ENCODE results near the gene KIAA0319L. TPM values are rescaled to one million over a fixed set of nuclear protein-coding genes. Genes with fewer than 3 reads are reported as not detected.

KIAA0319L gene
- total RNA-seq, 6 experiments from 2014 or later = 30.5 to 39.0 (median 31.8) TPM

- H3K4me3 Mint-ChIP-seq = peak overlapping the region; percentile 95
- H3K36me3 Mint-ChIP-seq (ENCODE audit: low read depth) = peaks cover 17% of the 10 kb centered on the region
- TF ChIP-seq CTCF (IDR thresholded peaks at IDR 0.05) = no peak
- H3K4me1 Mint-ChIP-seq (ENCODE audit: low read depth) = peaks cover 38% of the 10 kb centered on the region
- DNase-seq = no peak
- H3K27ac Mint-ChIP-seq = peak overlapping the region; percentile 67
- peaks cover 4% of the 10 kb centered on the region for H3K27me3 Mint-ChIP-seq (ENCODE audit: insufficient read depth)
- H3K9me3 Mint-ChIP-seq = no peaks in the 10 kb centered on the region
These were observed 2.7 kb downstream of the KIAA0319L start for GRCh38 chr1:35554266-35555211.

- peaks cover 17% of the 10 kb centered on the region for H3K36me3 Mint-ChIP-seq (ENCODE audit: low read depth)
- no peak overlapping the region for H3K27ac Mint-ChIP-seq
- TF ChIP-seq CTCF (IDR thresholded peaks at IDR 0.05) = no peak
These were observed 3.4 kb downstream of the KIAA0319L start for GRCh38 chr1:35553851-35554250.

GRCh38 chr1:35546614-35547013, 10.6 kb downstream of the KIAA0319L start:
- TF ChIP-seq CTCF (IDR thresholded peaks at IDR 0.05) = no peak
- no peaks in the 10 kb centered on the region for H3K9me3 Mint-ChIP-seq
- H3K4me1 Mint-ChIP-seq (ENCODE audit: low read depth) = peaks cover 26% of the 10 kb centered on the region
- no peak for DNase-seq
- no peak overlapping the region for H3K27ac Mint-ChIP-seq
- no peak overlapping the region for H3K4me3 Mint-ChIP-seq
- H3K27me3 Mint-ChIP-seq (ENCODE audit: insufficient read depth) = no peaks in the 10 kb centered on the region; the same call in 1 of the 2 replicates
- peaks cover 13% of the 10 kb centered on the region for H3K36me3 Mint-ChIP-seq (ENCODE audit: low read depth)

More at GRCh38 chr1:35553851-35554250, 3.4 kb downstream of the KIAA0319L start:
- Mint-ChIP-seq H3K9me3 (no peaks in the 10 kb centered on the region), H3K4me1 (ENCODE audit: low read depth) (peaks cover 31% of the 10 kb centered on the region), H3K4me3 (no peak overlapping the region), H3K27me3 (ENCODE audit: insufficient read depth) (peaks cover 2% of the 10 kb centered on the region)
- no peak for DNase-seq

GRCh38 chr1:35544976-35545375, 12.2 kb downstream of the KIAA0319L start:
- Mint-ChIP-seq H3K27ac (no peak overlapping the region), H3K36me3 (ENCODE audit: low read depth) (peaks cover 12% of the 10 kb centered on the region), H3K27me3 (ENCODE audit: insufficient read depth) (no peaks in the 10 kb centered on the region; the same call in 1 of the 2 replicates), H3K9me3 (no peaks in the 10 kb centered on the region), H3K4me3 (no peak overlapping the region), H3K4me1 (ENCODE audit: low read depth) (peaks cover 41% of the 10 kb centered on the region)
- DNase-seq = no peak
- peak; percentile 38 for TF ChIP-seq CTCF (IDR thresholded peaks at IDR 0.05)

DNA sequence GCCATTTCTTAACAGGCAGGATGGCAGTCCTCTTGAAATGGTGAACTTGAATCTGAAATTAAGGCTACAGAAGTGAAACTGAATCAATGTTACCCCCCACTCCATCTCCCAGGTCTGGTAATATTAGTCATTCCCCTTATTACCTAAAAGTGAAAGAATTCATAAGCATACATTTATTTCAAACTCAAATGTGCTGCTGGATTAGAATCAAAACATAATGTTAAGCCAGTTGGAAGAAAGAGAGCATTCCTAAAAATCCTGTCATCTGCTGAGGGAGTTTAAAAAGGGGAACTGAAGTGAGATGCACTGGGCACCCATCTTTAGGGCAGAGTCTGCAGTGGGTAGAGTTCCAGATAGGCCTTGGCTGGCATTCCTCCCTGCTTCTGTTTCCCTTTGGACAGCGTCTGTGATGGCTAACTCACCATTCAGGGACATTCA, 17.4 kb downstream of the KIAA0319L start:
- TF ChIP-seq CTCF (IDR thresholded peaks at IDR 0.05) = no peak
- H3K27ac Mint-ChIP-seq = peak overlapping the region; percentile 85
- peaks cover 83% of the 10 kb centered on the region for H3K4me1 Mint-ChIP-seq (ENCODE audit: low read depth)
- no peaks in the 10 kb centered on the region; the same call in 1 of the 2 replicates for H3K27me3 Mint-ChIP-seq (ENCODE audit: insufficient read depth)
- H3K9me3 Mint-ChIP-seq = no peaks in the 10 kb centered on the region
- DNase-seq = peak; percentile 22
- no peaks in the 10 kb centered on the region for H3K36me3 Mint-ChIP-seq (ENCODE audit: low read depth)
- peak overlapping the region; percentile 56 for H3K4me3 Mint-ChIP-seq

Measured in HFFc6 (cell line).